Sigmoid colon (tissue), 4 donors: ENCODE results near the gene CUL4B.

Experiments
- POLR2AphosphoS5 ChIP-seq, 4 donors: sonication (generic); formaldehyde crosslinking; IDR thresholded peaks; one replicate each; pipeline ENCODE4 v1.6.1; 2017; ENCODE audit warnings: antibody characterized with exemption in 4 of 4
- TF ChIP-seq, protein P1 (sequence below), 4 experiments: fragments of 450-650 bp in 3 of 4; fragments of 200-600 bp in 1 of 4; IDR thresholded peaks; one replicate each; pipeline ENCODE4 v1.5.1; 2016 to 2019; ENCODE audit warnings: antibody characterized with exemption in 4 of 4, mild to moderate bottlenecking in 3 of 4, moderate library complexity in 2 of 4

GRCh38 chrX:120556251-120556650 lies 4.5 kb downstream of the CUL4B start:
- TF ChIP-seq, protein P1, sequence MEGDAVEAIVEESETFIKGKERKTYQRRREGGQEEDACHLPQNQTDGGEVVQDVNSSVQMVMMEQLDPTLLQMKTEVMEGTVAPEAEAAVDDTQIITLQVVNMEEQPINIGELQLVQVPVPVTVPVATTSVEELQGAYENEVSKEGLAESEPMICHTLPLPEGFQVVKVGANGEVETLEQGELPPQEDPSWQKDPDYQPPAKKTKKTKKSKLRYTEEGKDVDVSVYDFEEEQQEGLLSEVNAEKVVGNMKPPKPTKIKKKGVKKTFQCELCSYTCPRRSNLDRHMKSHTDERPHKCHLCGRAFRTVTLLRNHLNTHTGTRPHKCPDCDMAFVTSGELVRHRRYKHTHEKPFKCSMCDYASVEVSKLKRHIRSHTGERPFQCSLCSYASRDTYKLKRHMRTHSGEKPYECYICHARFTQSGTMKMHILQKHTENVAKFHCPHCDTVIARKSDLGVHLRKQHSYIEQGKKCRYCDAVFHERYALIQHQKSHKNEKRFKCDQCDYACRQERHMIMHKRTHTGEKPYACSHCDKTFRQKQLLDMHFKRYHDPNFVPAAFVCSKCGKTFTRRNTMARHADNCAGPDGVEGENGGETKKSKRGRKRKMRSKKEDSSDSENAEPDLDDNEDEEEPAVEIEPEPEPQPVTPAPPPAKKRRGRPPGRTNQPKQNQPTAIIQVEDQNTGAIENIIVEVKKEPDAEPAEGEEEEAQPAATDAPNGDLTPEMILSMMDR (IDR thresholded peaks at IDR 0.05) = no peak
- TF ChIP-seq POLR2AphosphoS5 (IDR thresholded peaks at IDR 0.05) = no peak
